Ramos (cell line): Measurements from ENCODE around the gene PHYH.

Source experiments
- in situ Hi-C: fragments of 300-500 bp; cut with MboI; formaldehyde crosslinking; loops from one replicate; pipeline ENCODE4 v1.14.3; 2022; ENCODE audit warnings: low sequenced_read_pairs; ENCODE audit not compliant: unreplicated experiment

PHYH gene

DNA sequence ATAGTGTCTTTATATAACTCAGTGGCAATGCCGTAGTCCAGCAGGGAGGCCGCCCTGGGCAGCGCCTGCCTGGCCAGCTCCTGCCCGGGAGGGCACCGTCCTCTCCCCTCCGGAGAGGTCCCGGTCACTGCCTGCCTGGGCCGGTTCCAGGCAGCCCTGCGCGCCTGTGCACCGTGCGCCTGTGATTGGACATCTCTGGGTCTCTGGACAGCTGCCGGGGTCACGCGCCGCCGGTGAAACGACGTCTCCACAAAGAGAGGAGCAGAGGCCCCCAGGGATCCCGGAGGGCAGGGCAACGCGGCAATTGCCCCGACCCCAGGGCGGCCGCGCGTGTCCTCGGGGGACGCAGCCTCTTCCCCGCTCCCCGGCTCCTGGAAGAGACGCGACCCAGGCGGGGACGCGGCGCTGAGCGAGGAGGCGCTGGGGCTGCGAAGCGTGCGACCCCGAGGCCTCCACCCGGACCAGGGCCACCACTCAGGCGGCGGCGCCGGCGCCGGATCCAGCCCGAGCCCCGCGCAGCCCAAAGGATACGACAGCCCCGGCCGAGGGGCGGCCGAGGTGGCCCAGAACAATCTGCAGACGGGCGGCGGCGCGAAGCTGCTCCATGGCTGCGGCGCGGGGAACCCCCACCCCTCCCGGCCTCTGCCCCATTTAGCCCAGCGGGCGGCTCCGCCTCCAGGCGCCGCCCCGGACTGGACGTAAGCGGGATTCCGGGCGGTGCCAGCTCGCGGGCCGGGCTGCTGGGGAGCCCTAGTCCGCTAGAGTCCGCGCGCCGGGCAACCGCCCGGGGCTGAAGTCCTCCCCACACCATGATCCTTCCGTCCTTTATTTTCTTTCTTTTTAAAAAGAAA, at the start of gene PHYH:
Gene PHYH, minus strand, starts transcription at position 628 of the 851 bp plus-strand sequence. Its CDS starts 22 bp downstream, at position 606.
- in situ Hi-C loops, result no loop called here

DNA sequence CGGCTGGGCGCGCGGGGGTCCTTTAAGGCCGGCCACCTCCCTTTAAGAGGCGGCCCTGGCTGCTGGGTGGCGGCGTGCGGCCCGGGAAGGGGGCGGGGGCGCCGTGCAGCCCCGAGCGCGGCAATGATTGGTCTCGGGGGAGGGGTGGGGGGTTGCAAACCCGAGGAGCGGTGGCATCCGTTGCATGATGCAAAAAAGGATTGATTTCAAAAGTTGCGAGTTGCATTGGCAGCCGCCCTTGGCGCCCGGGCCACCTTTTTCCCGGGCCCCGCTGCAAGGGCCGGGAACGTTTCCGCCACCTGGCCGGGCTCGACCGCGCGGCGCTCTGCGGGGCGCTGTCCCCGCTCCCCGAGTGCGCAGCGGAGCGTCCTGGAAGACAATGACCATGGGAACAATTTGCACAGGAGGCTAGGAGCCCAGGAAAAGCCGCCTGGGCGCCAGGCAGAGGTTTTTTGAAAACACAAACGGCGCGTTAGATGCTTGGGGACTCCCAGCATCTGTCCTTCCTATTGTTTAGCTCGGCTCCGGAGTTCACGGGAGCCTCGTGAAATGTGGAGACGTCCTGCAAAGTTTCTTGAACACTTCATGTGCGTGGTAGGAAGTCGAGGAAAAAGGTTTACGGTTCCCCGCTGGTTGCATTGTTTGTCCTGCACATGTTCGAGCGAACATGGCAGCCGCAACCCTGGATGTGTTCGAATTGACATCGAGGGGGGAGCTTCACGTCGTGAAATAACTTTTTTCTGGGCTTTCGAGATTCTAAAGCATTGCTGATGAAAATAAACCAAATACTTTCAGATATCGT, 48.6 kb upstream of the PHYH start, which contains the start of gene SEPHS1:
Gene SEPHS1, minus strand, starts transcription at position 78 of the 802 bp plus-strand sequence. CDS start 3,343 bp downstream, outside the sequence.
- in situ Hi-C loops, result loop anchor here (25.0 kb wide), 1 partner anchor 1661 kb away; no protein-coding TSS in a partner anchor

DNA sequence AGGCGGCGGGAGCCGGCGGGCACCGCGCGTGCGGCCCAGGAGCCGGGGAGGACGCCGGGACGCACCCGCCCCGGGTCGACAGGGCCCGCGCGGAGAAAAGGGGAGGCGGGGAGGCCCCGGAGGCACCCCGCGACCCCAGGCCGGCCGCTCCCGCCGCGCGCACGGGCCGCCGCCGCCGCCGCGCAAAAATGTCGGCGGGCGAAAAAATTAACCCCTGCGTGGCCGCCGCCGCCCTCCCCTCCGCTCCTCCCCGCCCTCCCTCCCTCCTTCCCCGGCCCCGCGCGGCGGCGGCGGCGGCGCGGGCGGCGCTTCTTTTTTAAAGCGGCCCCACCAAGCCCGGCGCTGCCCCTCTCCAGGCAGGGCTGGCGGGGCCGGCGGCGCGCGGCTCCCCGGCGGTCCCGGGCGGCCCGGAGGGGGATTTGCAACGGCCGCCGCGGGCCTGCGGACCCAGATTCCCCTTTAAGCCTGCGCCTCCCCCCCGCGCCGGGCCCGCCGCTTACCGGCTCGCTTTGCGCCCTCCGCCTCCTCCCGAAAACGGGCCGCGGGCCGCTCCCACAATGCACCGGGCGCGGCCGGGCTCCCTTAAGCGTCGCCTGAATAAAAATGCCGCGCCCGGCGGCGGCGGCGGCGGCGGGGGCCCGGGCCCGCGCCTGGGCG, 47.8 kb upstream of the PHYH start:
- in situ Hi-C loops, result loop anchor here (25.0 kb wide), 1 partner anchor 1660 kb away; no protein-coding TSS in a partner anchor

DNA sequence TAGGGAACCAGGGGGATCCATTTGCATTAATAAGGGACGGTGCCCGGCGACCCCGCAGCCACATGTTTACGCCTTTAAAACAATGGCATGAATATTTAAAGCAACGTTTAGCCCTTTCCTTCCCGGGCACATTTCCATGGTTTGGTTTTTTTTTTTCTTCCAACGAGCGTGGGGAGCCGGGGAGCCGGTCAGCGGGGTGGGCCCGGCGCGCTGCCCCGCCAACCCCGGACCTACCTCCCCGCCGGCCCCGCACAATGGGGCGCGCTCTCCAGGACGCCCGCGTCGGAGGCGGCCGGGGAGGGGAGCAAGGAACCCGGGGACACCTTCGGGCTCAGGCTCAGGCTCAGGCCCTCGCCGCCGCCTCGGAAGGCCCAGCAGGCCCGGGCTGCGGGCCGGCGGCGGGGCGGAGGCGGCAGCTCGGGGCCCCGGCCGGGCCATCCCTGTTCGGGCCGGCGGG, 47.2 kb upstream of the PHYH start:
- in situ Hi-C loops, result loop anchor here (25.0 kb wide), 1 partner anchor 1660 kb away; no protein-coding TSS in a partner anchor

DNA sequence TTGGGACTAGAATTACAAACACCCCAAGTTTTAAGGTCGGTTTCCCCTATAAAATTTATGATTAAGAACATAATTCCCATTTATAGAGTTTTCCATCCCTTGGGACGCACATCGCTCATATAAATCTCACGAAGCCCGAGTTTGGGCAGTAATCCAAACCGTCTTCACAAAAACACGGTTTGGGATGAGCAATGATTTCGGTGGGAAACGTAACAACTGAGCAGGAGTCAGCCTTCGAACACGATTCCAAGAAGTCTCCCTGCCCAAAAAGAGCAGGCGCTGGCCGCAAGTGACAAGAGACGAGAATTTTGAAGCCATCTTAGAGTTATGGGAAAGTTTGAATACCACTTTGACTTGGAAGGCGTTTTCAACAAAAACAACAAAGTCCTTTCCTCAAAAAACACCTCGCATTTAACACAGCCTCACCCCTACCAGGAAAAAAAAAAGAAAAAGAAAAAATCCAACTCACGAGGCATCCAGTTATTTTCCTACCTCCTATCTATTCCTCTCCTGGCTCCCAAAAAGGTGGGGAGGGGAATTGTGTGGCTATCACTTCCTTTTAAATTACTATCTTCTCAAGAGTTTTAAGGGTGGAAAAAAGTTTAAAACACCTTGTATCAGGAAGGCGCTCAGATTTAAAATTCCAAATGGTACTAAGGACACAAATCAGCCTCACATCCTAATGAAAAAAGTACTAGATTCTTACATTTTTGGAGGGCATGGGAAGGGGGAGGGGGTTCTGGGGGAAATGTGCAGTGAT, 46.6 kb upstream of the PHYH start:
- in situ Hi-C loops, result loop anchor here (25.0 kb wide), 1 partner anchor 1659 kb away; no protein-coding TSS in a partner anchor

DNA sequence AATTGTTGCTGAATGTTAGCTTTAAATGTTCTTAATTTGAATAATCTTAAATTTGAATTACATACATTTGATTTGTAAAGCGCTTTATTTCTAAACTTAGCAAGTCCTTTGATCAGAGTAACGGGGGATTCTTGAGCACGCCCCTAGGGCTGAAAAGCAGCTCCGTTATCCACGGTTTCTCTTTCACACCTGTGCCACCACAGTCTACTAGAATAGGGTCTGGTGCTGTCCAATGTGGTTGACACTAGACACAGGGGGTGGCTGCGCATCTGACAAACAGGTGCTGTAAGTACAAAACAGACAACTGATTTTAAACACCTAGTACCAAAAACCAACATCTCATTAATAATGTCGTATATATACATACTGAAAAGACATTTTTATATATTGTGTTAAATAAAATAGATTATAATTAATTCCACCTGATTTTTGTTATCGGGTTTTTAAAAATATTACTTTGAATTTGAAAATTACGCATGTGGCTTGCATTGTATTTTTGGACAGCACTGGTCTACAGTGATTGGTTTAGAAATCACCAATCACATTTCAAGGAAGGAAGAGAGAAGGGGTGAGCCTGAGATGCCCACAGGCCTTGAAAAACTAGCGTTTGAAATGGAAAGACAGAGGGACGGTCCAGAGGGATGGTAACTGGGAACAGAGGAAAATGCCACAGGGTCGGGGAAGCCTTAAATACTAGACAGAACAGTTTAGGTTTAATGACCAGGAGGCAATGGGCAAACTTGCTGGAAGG, 40.9 kb upstream of the PHYH start:
- in situ Hi-C loops, result loop anchor here (25.0 kb wide), 1 partner anchor 1654 kb away; no protein-coding TSS in a partner anchor

DNA sequence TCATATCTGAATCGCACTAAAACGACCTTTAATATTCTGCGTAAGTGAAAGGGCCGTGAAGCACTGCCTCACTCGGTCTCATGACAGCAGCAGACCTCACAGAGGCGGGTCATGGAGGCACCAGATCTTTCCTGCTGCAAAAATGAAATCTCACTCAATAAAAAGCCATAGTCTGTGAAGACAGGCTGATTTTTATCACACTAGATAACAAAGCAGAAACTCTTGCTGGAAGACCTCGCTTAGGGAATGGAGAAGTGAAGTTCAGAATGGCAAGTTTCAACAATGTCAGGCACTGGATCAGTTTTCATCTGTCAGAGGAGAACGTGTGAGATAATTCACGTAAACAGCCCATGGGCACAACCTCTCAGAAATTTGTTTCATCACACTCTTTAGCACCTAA, 40.2 kb upstream of the PHYH start:
- in situ Hi-C loops, result loop anchor here (25.0 kb wide), 1 partner anchor 1653 kb away; no protein-coding TSS in a partner anchor

DNA sequence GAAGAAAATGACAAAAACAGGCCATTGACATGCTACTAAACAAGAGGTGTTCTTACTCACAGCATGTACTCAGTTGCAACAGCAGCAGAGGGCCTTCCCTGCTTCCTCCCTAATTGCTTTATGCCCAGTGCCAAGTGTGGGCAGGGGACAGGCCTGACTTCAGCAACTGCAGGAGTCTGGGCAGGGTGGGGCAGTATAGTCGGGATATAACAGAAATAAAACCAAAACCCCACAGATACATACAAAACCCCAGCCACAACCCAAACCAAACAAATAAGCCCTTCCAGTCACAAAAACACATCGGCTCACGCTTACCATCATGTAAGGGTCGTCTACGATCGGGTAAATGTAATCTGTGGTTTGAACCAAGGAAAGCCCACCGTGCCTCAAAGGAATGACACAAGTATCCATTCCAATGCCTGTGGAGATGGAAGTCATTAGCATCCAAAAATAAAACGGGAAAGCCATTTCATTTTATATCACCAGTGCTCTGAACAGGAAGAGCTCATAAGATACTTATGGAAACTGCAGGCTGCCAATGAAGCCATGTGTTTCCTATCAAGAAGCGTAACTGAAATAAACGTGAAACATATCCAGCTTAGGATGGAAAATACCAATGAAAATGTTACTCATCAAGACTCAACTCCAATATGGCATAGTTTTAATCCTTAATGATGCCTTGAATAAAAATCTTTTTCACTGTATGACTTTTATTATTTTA, 38.7 kb upstream of the PHYH start:
- in situ Hi-C loops, result loop anchor here (25.0 kb wide), 1 partner anchor 1651 kb away; no protein-coding TSS in a partner anchor

DNA sequence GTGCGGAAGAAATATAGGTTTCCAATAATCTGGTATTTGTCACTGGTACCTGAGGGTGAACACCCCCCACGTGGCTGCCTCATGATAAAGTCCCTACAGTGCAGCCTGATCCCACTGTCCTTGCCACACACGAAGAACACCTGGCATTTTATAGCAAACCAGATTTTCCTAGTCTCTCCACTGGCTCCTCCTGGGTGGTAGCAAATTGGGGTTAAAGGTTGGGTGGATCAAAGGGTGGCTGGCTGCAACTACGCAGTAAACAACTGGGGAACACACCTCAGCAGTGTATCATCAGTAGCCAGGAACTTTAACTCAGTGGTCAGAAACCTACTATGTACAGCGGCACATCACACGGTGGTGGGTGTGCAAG, 37.9 kb upstream of the PHYH start:
- in situ Hi-C loops, result loop anchor here (25.0 kb wide), 1 partner anchor 1651 kb away; no protein-coding TSS in a partner anchor

DNA sequence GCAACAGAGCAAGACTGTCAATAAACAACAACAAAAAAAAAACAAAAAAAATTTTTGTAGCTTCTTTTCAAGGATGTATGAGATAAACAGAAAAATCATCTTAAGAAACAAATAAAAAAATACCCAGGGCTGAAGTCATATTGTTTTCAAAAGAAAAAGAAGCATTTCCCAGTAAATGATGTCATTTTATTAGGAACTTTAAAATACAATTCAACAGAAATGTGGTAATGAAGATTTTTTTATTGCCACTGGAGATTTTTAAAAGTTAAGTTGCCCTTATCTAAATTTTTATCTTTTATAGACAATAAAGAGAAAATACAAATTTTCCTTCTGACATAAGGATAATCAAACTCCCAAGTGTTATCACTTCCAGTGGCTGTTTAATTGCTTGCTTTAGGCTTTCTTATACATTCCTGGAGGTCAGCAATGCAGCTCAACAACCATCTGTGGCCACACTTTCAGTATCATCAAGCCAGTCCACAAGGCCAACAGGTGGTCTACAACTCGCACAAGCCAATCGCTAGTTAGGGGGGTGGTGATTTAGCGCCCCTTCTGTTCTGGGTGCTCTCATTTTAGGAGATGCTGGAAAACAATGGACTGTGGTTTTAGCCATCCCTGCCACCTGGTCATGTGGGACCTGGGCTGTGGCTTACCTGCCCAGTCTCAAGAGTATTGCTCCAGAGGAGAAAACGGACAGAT, 37.4 kb upstream of the PHYH start:
- in situ Hi-C loops, result loop anchor here (25.0 kb wide), 1 partner anchor 1650 kb away; no protein-coding TSS in a partner anchor

DNA sequence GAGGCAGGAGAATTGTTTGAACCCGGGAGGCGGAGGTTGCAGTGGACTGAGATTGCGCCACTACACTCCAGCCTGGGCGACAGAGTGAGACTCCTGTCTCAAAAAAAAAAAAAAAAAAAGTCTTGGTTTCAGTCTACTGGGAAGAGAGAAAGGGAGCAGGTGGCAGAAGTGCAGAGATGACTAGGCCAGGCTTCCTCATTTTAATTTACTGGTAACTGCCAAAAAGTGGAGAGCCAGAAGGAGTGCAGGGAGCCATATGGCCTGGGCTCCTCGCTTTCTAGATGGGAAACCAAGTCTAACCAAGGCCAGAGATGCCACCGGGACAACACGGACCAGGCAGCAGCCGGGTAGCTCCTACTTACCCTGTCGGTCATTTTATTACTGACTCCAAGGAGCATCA, 36.0 kb upstream of the PHYH start:
- in situ Hi-C loops, result loop anchor here (25.0 kb wide), 1 partner anchor 1649 kb away; no protein-coding TSS in a partner anchor

DNA sequence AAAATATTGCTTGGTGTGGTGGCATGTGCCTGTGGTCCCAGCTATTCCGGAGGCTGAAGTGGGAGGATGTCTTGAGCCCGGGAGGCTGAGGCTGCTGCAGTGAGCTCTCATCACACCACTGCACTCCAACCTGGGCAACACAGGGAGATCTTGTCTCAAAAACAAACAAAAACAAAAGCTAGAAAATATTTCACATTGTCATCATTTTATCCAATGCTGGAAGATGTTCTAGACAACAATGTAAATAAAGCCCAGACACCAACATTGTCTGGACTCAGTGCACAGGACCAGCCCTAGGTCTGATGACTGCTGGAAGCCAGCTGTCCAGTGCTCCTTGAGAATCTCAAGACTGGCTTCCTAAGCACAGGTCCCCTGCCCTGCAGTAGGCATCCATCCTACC, 34.7 kb upstream of the PHYH start:
- in situ Hi-C loops, result loop anchor here (25.0 kb wide), 1 partner anchor 1647 kb away; no protein-coding TSS in a partner anchor

DNA sequence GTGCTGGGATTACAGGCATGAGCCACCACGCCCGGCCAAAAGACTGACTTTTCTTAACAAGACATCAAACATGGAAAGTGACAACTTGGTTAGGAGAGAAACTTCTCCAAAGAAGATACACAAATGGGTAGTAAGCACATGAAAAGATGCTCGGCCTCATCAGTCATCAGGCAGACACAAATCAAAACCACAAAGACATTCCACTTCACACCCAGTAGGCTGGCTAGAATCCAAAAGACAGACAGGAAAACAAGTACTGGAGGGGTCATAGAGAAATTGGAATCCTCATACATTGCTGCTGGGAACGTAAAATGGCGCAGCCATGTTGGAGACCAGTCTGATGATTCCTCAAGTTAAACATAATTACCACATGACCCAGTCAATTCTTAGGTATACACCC, 31.8 kb upstream of the PHYH start:
- in situ Hi-C loops, result loop anchor here (25.0 kb wide), 1 partner anchor 1644 kb away; no protein-coding TSS in a partner anchor

DNA sequence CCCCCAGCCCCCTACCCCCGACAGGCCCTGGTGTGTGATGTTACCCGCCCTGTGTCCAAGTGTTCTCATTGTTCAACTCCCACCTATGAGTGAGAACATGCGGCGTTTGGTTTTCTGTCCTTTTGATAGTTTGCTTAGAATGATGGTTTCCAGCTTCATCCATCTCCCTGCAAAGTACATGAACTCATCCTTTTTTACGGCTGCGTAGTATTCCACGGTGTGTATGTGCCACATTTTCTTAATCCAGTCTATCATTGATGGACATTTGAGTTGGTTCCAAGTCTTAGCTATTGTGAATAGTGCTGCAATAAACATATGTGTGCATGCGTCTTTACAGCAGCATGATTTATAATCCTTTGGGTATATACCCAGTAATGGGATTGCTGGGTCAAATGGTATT, 31.1 kb upstream of the PHYH start:
- in situ Hi-C loops, result loop anchor here (25.0 kb wide), 1 partner anchor 1644 kb away; no protein-coding TSS in a partner anchor

DNA sequence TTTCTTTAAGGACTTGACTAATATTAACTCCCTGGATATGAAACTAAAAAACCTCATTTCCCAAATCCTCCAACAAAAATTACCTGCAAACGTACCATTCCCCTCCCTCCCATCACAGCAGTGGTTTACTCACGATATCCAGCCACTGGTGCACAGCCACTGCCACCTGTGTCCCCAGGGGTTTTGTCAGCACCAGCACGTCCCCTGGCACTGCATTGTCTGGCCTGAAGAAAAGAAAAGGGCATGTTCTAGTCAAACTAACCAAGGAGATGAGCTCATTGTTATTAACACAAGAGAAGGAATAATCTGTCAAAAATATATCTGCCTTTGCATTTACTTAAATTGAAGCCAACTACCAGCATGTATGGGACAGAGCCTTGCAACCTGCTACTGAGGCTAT, 29.7 kb upstream of the PHYH start:
- in situ Hi-C loops, result loop anchor here (25.0 kb wide), 1 partner anchor 1642 kb away; no protein-coding TSS in a partner anchor

DNA sequence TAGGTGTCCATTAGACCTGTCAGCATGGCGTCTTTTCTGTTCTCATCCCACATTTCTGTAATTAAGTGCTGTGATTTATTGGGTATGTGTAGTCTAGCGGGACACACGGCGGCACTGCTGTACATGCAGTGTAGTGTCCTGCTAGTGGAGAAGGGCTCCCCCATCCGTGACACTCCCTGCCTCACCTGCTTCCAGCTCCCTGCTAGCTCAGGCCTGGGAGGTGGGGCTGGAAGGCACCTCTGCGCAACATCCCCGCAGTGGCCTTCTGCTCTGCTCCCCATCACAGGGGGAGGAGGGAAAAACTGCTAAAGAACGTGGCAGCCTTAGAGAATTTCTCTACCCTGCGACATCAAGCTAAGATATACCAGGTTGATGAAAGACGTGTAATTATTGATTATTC, 28.7 kb upstream of the PHYH start:
- in situ Hi-C loops, result loop anchor here (25.0 kb wide), 1 partner anchor 1641 kb away; no protein-coding TSS in a partner anchor

DNA sequence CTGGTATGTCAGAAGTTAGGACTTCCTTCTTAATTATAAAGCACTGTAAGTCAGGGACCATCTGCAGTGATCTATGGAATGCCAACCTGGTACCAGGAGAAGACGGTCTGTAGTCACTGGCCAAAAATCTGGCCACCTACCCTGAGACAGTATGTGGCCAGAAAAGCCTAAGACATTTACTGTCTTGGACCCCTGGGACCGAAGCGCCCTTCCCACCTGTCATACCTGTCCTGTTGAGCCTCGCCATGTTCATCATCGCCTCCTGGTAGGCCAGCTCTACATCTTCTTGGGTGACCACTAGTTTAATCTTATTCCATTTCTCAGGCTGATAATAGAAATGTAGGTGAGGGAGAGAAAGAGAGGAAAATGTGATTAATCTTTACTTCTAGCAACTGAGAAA, 28.3 kb upstream of the PHYH start:
- in situ Hi-C loops, result loop anchor here (25.0 kb wide), 1 partner anchor 1641 kb away; no protein-coding TSS in a partner anchor
